ENCODE results near the gene DNAJA3. TPM values are rescaled to one million over a fixed set of nuclear protein-coding genes. Genes with fewer than 3 reads are reported as not detected.

Gene DNAJA3
- total and polyA plus RNA-seq, 12 donors: 21.9 to 166 (median 76.5) TPM

DNA sequence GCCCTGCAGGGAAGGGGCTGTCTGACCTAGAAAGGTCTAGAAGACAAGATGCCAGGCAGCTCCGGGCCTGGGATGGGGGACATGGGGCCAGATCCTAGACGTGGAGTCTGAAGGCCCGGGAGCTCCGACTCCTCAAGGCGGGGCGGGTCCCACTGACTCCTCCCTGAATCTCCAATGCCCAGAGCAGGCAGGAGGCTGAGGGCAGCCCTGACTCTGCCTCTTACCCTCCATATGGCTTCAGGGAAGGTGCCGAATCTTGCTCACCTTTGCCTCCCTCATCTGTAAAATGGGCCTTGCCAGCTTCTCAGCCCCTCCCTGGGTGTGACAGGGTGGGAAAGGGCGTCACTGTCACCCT lies 39.2 kb upstream of the DNAJA3 start:
- H3K9me3 ChIP-seq (replicated peaks in 1 of 3): no peaks in the 10 kb centered on the region
- 68 to 86% (median 81%) methylated on average over 5 to 8 of the region's 8 CpGs for WGBS, 4 donors
- H3K27ac ChIP-seq: peak overlapping the region in 2 of 5 donors; percentile 29 to 80
- TF ChIP-seq, protein P1, sequence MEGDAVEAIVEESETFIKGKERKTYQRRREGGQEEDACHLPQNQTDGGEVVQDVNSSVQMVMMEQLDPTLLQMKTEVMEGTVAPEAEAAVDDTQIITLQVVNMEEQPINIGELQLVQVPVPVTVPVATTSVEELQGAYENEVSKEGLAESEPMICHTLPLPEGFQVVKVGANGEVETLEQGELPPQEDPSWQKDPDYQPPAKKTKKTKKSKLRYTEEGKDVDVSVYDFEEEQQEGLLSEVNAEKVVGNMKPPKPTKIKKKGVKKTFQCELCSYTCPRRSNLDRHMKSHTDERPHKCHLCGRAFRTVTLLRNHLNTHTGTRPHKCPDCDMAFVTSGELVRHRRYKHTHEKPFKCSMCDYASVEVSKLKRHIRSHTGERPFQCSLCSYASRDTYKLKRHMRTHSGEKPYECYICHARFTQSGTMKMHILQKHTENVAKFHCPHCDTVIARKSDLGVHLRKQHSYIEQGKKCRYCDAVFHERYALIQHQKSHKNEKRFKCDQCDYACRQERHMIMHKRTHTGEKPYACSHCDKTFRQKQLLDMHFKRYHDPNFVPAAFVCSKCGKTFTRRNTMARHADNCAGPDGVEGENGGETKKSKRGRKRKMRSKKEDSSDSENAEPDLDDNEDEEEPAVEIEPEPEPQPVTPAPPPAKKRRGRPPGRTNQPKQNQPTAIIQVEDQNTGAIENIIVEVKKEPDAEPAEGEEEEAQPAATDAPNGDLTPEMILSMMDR (IDR thresholded peaks at IDR 0.05): no peak
- no peak for TF ChIP-seq POLR2A (IDR thresholded peaks at IDR 0.05)
- peaks cover 0 to 38% of the 10 kb centered on the region in 2 donors for H3K36me3 ChIP-seq (replicated peaks in 1 of 2)
- intact Hi-C loops (cut with DNase I): no loop called here
- H3K27me3 ChIP-seq: no peaks in the 10 kb centered on the region
- H3K4me3 ChIP-seq: no peak overlapping the region
- H3K4me1 ChIP-seq (replicated peaks in 1 of 2): peaks cover 9 to 25% of the 10 kb centered on the region in 2 donors
- no peak for DNase-seq

DNA sequence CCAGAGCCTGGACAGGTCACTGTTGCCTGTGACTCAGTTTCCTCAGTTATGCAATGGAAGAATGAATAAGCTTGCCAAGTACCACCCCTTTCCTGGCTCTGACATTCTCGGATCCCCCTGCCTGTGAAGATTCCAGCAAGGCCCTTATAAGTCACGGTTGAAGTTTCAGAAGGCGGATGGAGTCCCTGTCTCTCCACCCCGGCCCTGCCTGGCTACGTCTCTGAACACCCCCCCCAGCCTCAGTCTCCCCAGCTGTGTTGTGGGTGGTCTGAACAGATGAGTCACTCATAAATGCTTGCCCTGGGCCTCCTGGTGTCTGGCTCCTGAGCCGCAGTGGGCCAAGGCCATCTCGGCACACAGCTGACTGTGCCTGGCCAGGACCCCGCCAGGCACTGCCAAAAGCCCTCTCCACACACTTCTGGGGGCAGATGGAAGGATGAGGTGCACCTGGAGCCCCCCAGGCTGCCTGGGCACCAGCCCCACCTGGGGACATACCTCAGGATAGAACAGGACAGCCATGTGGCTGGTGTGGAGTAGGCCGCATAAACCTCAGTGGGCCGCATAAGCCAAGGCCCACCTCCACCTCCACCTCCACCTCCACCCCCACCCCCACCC lies 38.6 kb upstream of the DNAJA3 start:
- H3K36me3 ChIP-seq (replicated peaks in 1 of 2): peaks cover 0 to 32% of the 10 kb centered on the region in 2 donors
- TF ChIP-seq POLR2A (IDR thresholded peaks at IDR 0.05): no peak
- TF ChIP-seq, protein P1 (IDR thresholded peaks at IDR 0.05): no peak
- no peaks in the 10 kb centered on the region for H3K27me3 ChIP-seq
- DNase-seq: peak in 2 of 7 donors; percentile 57 to 58
- H3K9me3 ChIP-seq (replicated peaks in 1 of 3): no peaks in the 10 kb centered on the region
- H3K4me3 ChIP-seq: no peak overlapping the region
- peak overlapping the region in 1 of 5 donors; percentile 80 for H3K27ac ChIP-seq
- intact Hi-C loops (cut with DNase I): no loop called here
- peaks cover 9 to 25% of the 10 kb centered on the region in 2 donors for H3K4me1 ChIP-seq (replicated peaks in 1 of 2)
- WGBS, 4 donors: 56 to 72% (median 64%) methylated on average over 7 to 10 of the region's 10 CpGs

DNA sequence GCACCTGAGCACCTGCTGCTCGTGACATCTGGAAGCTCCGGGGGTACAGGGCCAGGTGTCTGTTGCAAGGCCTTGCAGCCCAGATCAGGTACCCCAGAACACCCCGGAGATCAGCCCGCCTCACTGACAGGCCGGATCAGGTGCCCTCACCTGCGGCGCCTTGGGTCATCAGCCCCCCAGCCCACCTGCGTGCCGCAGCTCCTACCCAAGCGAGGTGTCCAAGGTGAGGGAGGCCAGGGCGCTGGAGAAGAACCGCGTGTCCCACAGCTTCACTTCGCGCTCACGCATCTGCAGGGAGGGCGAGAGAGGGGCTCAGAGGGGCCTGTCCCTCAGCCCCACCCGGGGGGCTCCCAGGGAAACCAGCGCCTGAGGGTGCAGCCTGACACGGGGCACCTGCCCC lies 37.9 kb upstream of the DNAJA3 start:
- Histone ChIP-seq H3K36me3 (replicated peaks in 1 of 2) (peaks cover 0 to 28% of the 10 kb centered on the region in 2 donors), H3K27me3 (no peaks in the 10 kb centered on the region), H3K4me3 (no peak overlapping the region), H3K4me1 (replicated peaks in 1 of 2) (peaks cover 9 to 27% of the 10 kb centered on the region in 2 donors), H3K9me3 (replicated peaks in 1 of 3) (no peaks in the 10 kb centered on the region), H3K27ac (peak overlapping the region in 2 of 5 donors; percentile 17 to 80)
- TF ChIP-seq POLR2A (IDR thresholded peaks at IDR 0.05): no peak
- 64 to 96% (median 95%) methylated on average over 2 to 20 of the region's 20 CpGs for WGBS, 4 donors
- no peak for DNase-seq
- intact Hi-C loops (cut with DNase I): no loop called here

DNA sequence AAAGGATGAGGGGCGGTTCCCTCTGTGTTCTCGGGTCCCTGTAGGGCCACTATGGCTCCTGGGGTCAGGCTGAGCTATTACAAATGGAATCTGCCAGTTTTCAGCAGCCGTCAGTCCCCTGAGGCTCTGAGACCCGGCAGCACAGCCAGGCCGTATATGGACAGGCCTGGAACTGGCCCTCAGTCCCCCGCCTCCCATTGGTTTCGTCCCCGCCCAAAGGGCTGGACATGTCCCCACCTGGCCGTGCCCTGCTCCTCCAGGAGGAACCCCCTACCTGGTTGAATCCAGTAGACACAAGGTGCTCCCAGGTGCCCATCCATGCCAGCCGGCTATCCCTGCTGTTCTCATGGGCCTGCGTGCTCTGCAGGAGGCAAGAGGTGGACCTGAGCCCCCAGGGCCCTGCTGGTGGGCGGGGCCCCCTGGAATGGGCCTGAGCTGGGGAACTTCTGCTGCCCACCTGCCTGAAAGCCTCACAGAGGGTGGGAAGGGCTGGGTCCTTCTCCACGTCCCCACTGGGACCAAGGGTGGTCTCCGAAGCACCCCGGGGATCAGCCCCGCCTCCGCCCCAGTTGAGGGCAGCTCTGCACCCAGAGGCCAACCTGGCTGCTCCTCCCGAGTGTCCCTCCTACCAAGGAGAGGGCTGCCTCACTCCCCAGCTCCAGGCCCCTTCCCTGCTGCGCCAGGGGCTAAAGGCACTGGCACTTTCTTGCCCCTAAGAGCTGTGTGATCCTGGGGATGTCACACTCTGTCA lies 37.2 kb upstream of the DNAJA3 start:
- intact Hi-C loops (cut with DNase I): no loop called here
- Histone ChIP-seq H3K36me3 (replicated peaks in 1 of 2) (peaks cover 0 to 22% of the 10 kb centered on the region in 2 donors), H3K4me3 (no peak overlapping the region), H3K27me3 (no peaks in the 10 kb centered on the region), H3K27ac (peak overlapping the region in 3 of 5 donors; percentile 22 to 80 (median 44)), H3K9me3 (replicated peaks in 1 of 3) (no peaks in the 10 kb centered on the region), H3K4me1 (replicated peaks in 1 of 2) (peaks cover 9 to 32% of the 10 kb centered on the region in 2 donors)
- no peak for TF ChIP-seq POLR2A (IDR thresholded peaks at IDR 0.05)
- TF ChIP-seq, protein P1 (IDR thresholded peaks at IDR 0.05): no peak
- WGBS, 4 donors: 79 to 91% (median 84%) methylated on average over 5 to 19 of the region's 19 CpGs
- no peak for DNase-seq

All from adrenal gland (tissue), 12 donors.